HepG2 (cell line): Measurements from ENCODE around the gene DNAJB2. TPM values are rescaled to one million over a fixed set of nuclear protein-coding genes. Genes with fewer than 3 reads are reported as not detected.

Source experiments
- HOXA3 ChIP-seq: sonication (generic); formaldehyde crosslinking; IDR thresholded peaks from 2 replicates; pipeline ENCODE4 v1.5.0; 2020; ENCODE audit warnings: missing genetic modification reagents
- KAT2B ChIP-seq: fragments of 150-350 bp; IDR thresholded peaks from 2 replicates; pipeline ENCODE4 v1.6.1; 2014; ENCODE audit warnings: low read depth, low read length, borderline replicate concordance
- KLF6 ChIP-seq: IDR thresholded peaks from 2 replicates; pipeline ENCODE4 v1.8.0; 2016; ENCODE audit warnings: missing biosample characterization, missing genetic modification reagents
- KMT2B ChIP-seq: IDR thresholded peaks from 2 replicates; pipeline ENCODE4 v1.6.1; 2016; ENCODE audit warnings: missing genetic modification reagents, missing compliant biosample characterization
- MEIS2 ChIP-seq: sonication (generic); formaldehyde crosslinking; IDR thresholded peaks from 2 replicates; pipeline ENCODE4 v1.9.0; 2021; ENCODE audit warnings: mild to moderate bottlenecking, missing genetic modification reagents
- MTA1 ChIP-seq: sonication (generic); formaldehyde crosslinking; IDR thresholded peaks from 2 replicates; pipeline ENCODE4 v1.4.0; 2020; ENCODE audit warnings: missing genetic modification reagents, mild to moderate bottlenecking, borderline replicate concordance
- MYC ChIP-seq: sonication (generic); formaldehyde crosslinking; IDR thresholded peaks from 2 replicates; pipeline ENCODE4 v1.9.0; 2021; ENCODE audit warnings: missing genetic modification reagents, borderline replicate concordance
- NCOR1 ChIP-seq: fragments of 200-600 bp; sonication (generic); IDR thresholded peaks from 2 replicates; pipeline ENCODE4 v1.7.0; 2017; ENCODE audit warnings: antibody characterized with exemption, low read length, borderline replicate concordance
- PRDM4 ChIP-seq: sonication (generic); formaldehyde crosslinking; IDR thresholded peaks from 2 replicates; pipeline ENCODE4 v1.9.0; 2021; ENCODE audit warnings: missing genetic modification reagents, borderline replicate concordance
- SALL2 ChIP-seq: sonication (generic); formaldehyde crosslinking; IDR thresholded peaks from 2 replicates; pipeline ENCODE4 v1.8.1; 2023; ENCODE audit warnings: mild to moderate bottlenecking, missing genetic modification reagents, inconsistent platforms
- TCF12 ChIP-seq, 2 experiments: fragments of 450-650 bp in 1 of 2; sonication (generic) in 1 of 2; formaldehyde crosslinking in 1 of 2; IDR thresholded peaks; 2 replicates each; pipeline versions ENCODE4 v1.6.1 to v1.8.0; 2017 to 2022; ENCODE audit warnings: antibody characterized with exemption in 1 of 2, mild to moderate bottlenecking in 1 of 2, missing genetic modification reagents in 1 of 2, moderate library complexity in 1 of 2
- TP53 ChIP-seq: sonication (generic); formaldehyde crosslinking; conservative IDR thresholded peaks from 2 replicates; pipeline ENCODE4 v1.4.0; 2020; ENCODE audit warnings: missing genetic modification reagents
- ZBTB46 ChIP-seq: sonication (generic); formaldehyde crosslinking; IDR thresholded peaks from 2 replicates; pipeline ENCODE4 v1.4.0; 2020; ENCODE audit warnings: mild to moderate bottlenecking, missing genetic modification reagents, borderline replicate concordance
- ZFP41 ChIP-seq: sonication (generic); formaldehyde crosslinking; IDR thresholded peaks from 2 replicates; pipeline ENCODE4 v1.4.0; 2020; ENCODE audit warnings: mild to moderate bottlenecking, missing genetic modification reagents, borderline replicate concordance
- ZNF30 ChIP-seq: sonication (generic); formaldehyde crosslinking; IDR thresholded peaks from 2 replicates; pipeline ENCODE4 v1.5.0; 2020; ENCODE audit warnings: mild to moderate bottlenecking, missing genetic modification reagents
- ZNF644 ChIP-seq: IDR thresholded peaks from 2 replicates; pipeline ENCODE4 v1.6.1; 2016; ENCODE audit warnings: low read depth
- ZNF678 ChIP-seq: sonication (generic); formaldehyde crosslinking; IDR thresholded peaks from 2 replicates; pipeline ENCODE4 v1.4.0; 2020; ENCODE audit warnings: mild to moderate bottlenecking, missing genetic modification reagents
- ZSCAN29 ChIP-seq: sonication (generic); formaldehyde crosslinking; conservative IDR thresholded peaks from 2 replicates; pipeline ENCODE4 v1.4.0; 2020; ENCODE audit warnings: mild to moderate bottlenecking, missing genetic modification reagents
- ZSCAN5A ChIP-seq: sonication (generic); formaldehyde crosslinking; IDR thresholded peaks from 2 replicates; pipeline ENCODE4 v1.8.0; 2022; ENCODE audit warnings: mild to moderate bottlenecking, missing genetic modification reagents, borderline replicate concordance
- polyA plus RNA-seq, 8 experiments: library from polyadenylated mRNA; depleted of rRNA in 3 of 8; stranded (reverse) in 7 of 8; unstranded in 1 of 8; fragments of >200 nt; fragmentation: Illumina TruSeq in 4 of 8; extraction: Trizol in 4 of 8; gene quantifications; 2 replicates each; pipeline versions ENCODE4 v1.2.1 to v1.2.3, GENCODE V29; 2011 to 2016; ENCODE audit warnings: low read depth in 4 of 8, missing spikeins in 1 of 8, mixed read lengths in 1 of 8; ENCODE audit not compliant: insufficient read depth in 1 of 8
- total RNA-seq, 5 experiments: library from RNA; depleted of rRNA; stranded (reverse); fragments of >200 nt; fragmentation: Illumina TruSeq; extraction: Trizol; gene quantifications; 2 replicates each; pipeline ENCODE4 v1.2.3, GENCODE V29; 2016; ENCODE audit warnings: low read depth in 1 of 5
- TF ChIP-seq, protein P1 (sequence below): sonication (generic); formaldehyde crosslinking; IDR thresholded peaks from 2 replicates; pipeline ENCODE4 v1.8.1; 2023; ENCODE audit warnings: mild to moderate bottlenecking, inconsistent platforms, moderate library complexity, missing genetic modification reagents, borderline replicate concordance
- TF ChIP-seq, protein P2 (sequence below): sonication (generic); formaldehyde crosslinking; IDR thresholded peaks from 2 replicates; pipeline ENCODE4 v1.4.0; 2020; ENCODE audit warnings: missing genetic modification reagents

DNAJB2 gene
- total and polyA plus RNA-seq, 2 of the 13 experiments (the other 11 are each of a cell fraction or from before 2014, with no cell fraction given) = 21.3 to 31.1 TPM

- TF ChIP-seq, protein P1, sequence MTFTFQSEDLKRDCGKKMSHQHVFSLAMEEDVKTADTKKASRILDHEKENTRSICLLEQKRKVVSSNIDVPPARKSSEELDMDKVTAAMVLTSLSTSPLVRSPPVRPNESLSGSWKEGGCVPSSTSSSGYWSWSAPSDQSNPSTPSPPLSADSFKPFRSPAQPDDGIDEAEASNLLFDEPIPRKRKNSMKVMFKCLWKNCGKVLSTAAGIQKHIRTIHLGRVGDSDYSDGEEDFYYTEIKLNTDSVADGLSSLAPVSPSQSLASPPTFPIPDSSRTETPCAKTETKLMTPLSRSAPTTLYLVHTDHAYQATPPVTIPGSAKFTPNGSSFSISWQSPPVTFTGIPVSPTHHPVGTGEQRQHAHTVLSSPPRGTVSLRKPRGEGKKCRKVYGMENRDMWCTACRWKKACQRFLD (CRISPR knock-in tag) = 0 out of 2 replicates have a peak, but pooled peaks have one; percentile 82
- no peak for TF ChIP-seq ZFP41 (CRISPR knock-in tag)
- TF ChIP-seq PRDM4 (CRISPR knock-in tag) = no peak
- TF ChIP-seq KAT2B = no peak
- no peak for TF ChIP-seq SALL2
- 0 out of 2 replicates have a peak, but pooled peaks have one; percentile 41 for TF ChIP-seq MTA1 (CRISPR knock-in tag)
- no peak for TF ChIP-seq TCF12 (IDR thresholded peaks at IDR 0.05)
- TF ChIP-seq TCF12 (CRISPR knock-in tag; IDR thresholded peaks at IDR 0.05) = no peak
- TF ChIP-seq TP53 = no peak
- TF ChIP-seq ZNF644 (CRISPR knock-in tag) = peak; percentile 48; the same call in 1 of the 2 replicates
- TF ChIP-seq, protein P2, sequence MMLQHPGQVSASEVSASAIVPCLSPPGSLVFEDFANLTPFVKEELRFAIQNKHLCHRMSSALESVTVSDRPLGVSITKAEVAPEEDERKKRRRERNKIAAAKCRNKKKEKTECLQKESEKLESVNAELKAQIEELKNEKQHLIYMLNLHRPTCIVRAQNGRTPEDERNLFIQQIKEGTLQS (CRISPR knock-in tag) = no peak
- TF ChIP-seq ZNF30 (CRISPR knock-in tag) = no peak
- TF ChIP-seq NCOR1 = no peak
- TF ChIP-seq KLF6 (CRISPR knock-in tag) = no peak
- TF ChIP-seq ZSCAN5A (CRISPR knock-in tag) = no peak
- TF ChIP-seq MEIS2 (CRISPR knock-in tag) = 0 out of 2 replicates have a peak, but pooled peaks have one; percentile 44
- no peak for TF ChIP-seq ZBTB46 (CRISPR knock-in tag)
- no peak for TF ChIP-seq ZNF678 (CRISPR knock-in tag)
- TF ChIP-seq HOXA3 (CRISPR knock-in tag) = peak; percentile 65; the same call in 1 of the 2 replicates
- peak; percentile 83; the same call in 1 of the 2 replicates for TF ChIP-seq ZSCAN29 (CRISPR knock-in tag)
- peak; percentile 35; the same call in 1 of the 2 replicates for TF ChIP-seq KMT2B (CRISPR knock-in tag)
- TF ChIP-seq MYC (CRISPR knock-in tag) = no peak; the same call in 1 of the 2 replicates
Measured at GRCh38 chr2:219277703-219278654, 1.2 kb upstream of the DNAJB2 start (continued).
